G401.6 (cell line): Measurements from ENCODE around the gene SPATA46.
"Not testable (repeated sequence)": the region's sequence is repeated elsewhere in the genome, so short reads cannot be mapped to it uniquely, and the experiment has no call there.

Experiments used
- FAIRE-seq: peaks from 2 replicates; lab custom pipeline; 2012; peaks lifted over from hg19 to GRCh38; lab: Jason Lieb, UNC

SPATA46 gene

GRCh38 chr1:162376691-162377090, at the start of gene SPATA46:
Gene SPATA46, minus strand, starts transcription at chr1:162376854. Its CDS starts 64 bp downstream, at chr1:162376790.
- FAIRE-seq = no peak

GRCh38 chr1:162422662-162423375, 46.2 kb upstream of the SPATA46 start:
- no peak for FAIRE-seq

GRCh38 chr1:162421258-162422164, 44.9 kb upstream of the SPATA46 start:
- no peak for FAIRE-seq

- FAIRE-seq = no peak
Measured at GRCh38 chr1:162420120-162420519, 43.5 kb upstream of the SPATA46 start.

- FAIRE-seq = not testable (repeated sequence)
Measured at GRCh38 chr1:162419450-162419931, 42.8 kb upstream of the SPATA46 start.

GRCh38 chr1:162418584-162418983, 41.9 kb upstream of the SPATA46 start:
- FAIRE-seq = not testable (repeated sequence)

GRCh38 chr1:162417650-162418049, 41.0 kb upstream of the SPATA46 start:
- no peak for FAIRE-seq

GRCh38 chr1:162416909-162417308, 40.3 kb upstream of the SPATA46 start:
- no peak for FAIRE-seq

- no peak for FAIRE-seq
Measured at GRCh38 chr1:162416215-162416614, 39.6 kb upstream of the SPATA46 start.

- FAIRE-seq = no peak
Measured at GRCh38 chr1:162412002-162412401, 35.3 kb upstream of the SPATA46 start, which contains the start of gene SH2D1B. Gene SH2D1B, minus strand, starts transcription at chr1:162412136. Its CDS starts 120 bp downstream, at chr1:162412016.

GRCh38 chr1:162407539-162407938, 30.9 kb upstream of the SPATA46 start:
- no peak for FAIRE-seq

- no peak for FAIRE-seq
Measured at GRCh38 chr1:162406811-162407210, 30.2 kb upstream of the SPATA46 start.

GRCh38 chr1:162405800-162406199, 29.1 kb upstream of the SPATA46 start:
- no peak for FAIRE-seq

GRCh38 chr1:162404550-162405160, 28.0 kb upstream of the SPATA46 start:
- FAIRE-seq = no peak

- no peak for FAIRE-seq
Measured at GRCh38 chr1:162400790-162401355, 24.2 kb upstream of the SPATA46 start.

GRCh38 chr1:162398999-162399580, 22.4 kb upstream of the SPATA46 start:
- no peak for FAIRE-seq

- FAIRE-seq = no peak
Measured at GRCh38 chr1:162397943-162398560, 21.4 kb upstream of the SPATA46 start.

GRCh38 chr1:162397039-162397448, 20.4 kb upstream of the SPATA46 start:
- FAIRE-seq = no peak

GRCh38 chr1:162396201-162396906, 19.7 kb upstream of the SPATA46 start:
- no peak for FAIRE-seq

- FAIRE-seq = peak; percentile 78
Measured at GRCh38 chr1:162391790-162392563, 15.3 kb upstream of the SPATA46 start.
